Stimulated activated CD8-positive, alpha-beta memory T cell treated with anti-CD3 and anti-CD28 coated beads, Interleukin-4, amount 100 ng/mL, for 4 hours (primary cell): ENCODE measurements around the gene ETFB.

Experiments used
- DNase-seq, 2 donors: peaks; one replicate each; pipeline ENCODE4 v3.0.0-alpha.2; 2020; ENCODE audit warnings: low read depth in 2 of 2, low spot score in 1 of 2

Gene ETFB

GRCh38 chr19:51296336-51297093 is 69.7 kb downstream of the ETFB start:
- no peak for DNase-seq

- DNase-seq: no peak
Observed at GRCh38 chr19:51295382-51296126, 70.6 kb downstream of the ETFB start.
